ENCODE results near the gene MYH7.

GRCh38 chr14:23434488-23435222, 805 bp downstream of the MYH7 start:
- TF ChIP-seq CTCF (IDR thresholded peaks at IDR 0.05), result no peak
- no peak for TF ChIP-seq ZFX (IDR thresholded peaks at IDR 0.05; ENCODE audit: borderline replicate concordance)
